NCI-H1930 (cell line): ENCODE measurements around the gene HSBP1L1.
"Not testable (repeated sequence)": the region's sequence is repeated elsewhere in the genome, so short reads cannot be mapped to it uniquely, and the experiment has no call there.

Experiments
- DNase-seq, 2 experiments: peaks; one replicate each; lab custom pipeline; 2025; lab: John Stamatoyannopoulos, UW

The HSBP1L1 gene

GRCh38 chr18:79987566-79987965, 23.1 kb downstream of the HSBP1L1 start:
- DNase-seq = no peak

DNA sequence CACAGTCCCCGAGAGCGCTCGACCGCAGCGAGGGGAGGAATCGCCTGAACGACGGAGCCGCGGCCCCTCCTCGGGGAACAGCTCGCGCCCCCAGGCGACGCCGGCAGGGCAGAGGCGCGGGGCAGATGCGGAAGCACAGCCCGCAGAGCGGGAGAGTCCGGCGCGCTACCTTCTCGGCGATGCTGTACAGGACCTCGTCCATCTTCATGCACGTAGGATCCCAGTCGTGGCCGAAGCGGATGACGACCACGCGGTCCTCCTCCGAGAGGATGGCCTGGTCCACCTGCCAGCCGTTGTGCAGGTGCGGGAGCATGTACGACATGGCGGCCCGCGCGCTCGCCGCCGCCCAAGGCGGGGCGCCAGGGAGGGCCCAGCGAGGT, 23.6 kb downstream of the HSBP1L1 start:
- DNase-seq = peak in 1 of 2 experiments; percentile 61

GRCh38 chr18:79988451-79989194, 24.2 kb downstream of the HSBP1L1 start, which contains the start of gene TXNL4A:
Gene TXNL4A, minus strand, starts transcription at chr18:79988563. Its CDS starts 171 bp downstream, at chr18:79988392.
- DNase-seq = peak; percentile 82 to 88

- no peak for DNase-seq
These were observed 24.7 kb downstream of the HSBP1L1 start for GRCh38 chr18:79989195-79989497.

- DNase-seq = no peak
These were observed 27.1 kb downstream of the HSBP1L1 start for GRCh38 chr18:79991494-79991893.

GRCh38 chr18:79999701-80000100, 35.3 kb downstream of the HSBP1L1 start:
- not testable (repeated sequence) for DNase-seq

GRCh38 chr18:80000877-80001276, 36.4 kb downstream of the HSBP1L1 start:
- no peak for DNase-seq

DNA sequence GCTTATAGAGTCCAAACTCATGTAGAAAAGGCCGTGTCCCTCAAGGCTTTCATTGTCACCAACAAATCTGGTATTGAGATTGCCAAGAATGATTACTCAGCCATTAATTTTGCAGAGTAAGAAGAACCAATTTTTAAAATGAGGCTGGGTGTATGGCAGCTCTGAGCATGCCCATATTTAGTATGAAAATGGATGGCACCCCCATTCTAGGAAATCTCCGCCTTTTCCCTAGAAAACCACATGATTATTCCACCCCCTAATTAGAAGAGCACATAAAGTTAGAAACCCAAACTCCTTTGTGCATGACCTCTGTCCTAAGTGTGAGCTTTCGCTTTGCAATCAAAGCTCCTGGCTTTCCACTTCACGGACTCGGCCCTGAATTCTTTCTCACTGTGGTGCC, 38.0 kb downstream of the HSBP1L1 start:
- no peak for DNase-seq

DNA sequence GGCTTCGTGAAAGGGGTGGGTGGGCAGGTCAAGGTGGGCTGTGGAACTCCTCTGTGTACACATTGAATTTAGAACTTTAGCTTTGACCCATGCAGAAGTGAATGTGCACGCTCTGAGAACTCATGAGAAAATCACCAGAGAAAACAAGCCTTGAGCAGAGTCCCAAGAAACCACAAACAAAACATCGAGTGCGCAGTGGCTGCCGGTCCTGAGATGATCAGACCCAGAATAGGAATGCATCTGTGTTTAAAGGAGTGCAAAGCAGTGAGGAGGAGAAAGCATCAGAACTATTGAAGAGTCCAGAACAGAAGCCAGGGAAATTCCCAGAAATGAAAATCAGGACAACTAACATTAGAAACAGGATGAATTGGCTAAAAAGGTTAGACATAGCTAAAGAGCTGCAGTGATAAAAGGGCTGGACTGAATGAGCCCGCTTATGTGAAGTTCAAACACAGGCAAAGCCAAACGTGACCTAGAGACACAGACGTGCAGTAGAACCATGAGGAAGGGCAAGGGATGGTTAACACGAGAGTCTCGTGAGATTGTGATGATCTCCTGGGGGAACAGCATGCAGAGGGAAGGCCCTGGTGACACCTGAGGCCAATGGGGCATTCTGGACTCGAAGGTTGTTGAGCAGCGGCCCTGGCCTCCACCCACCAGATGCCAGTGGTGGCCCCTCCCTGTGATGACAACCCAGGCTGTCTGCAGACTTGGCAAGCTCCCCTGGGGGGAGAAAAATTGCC, 40.3 kb downstream of the HSBP1L1 start:
- DNase-seq = no peak

- no peak for DNase-seq
These were observed 42.3 kb downstream of the HSBP1L1 start for GRCh38 chr18:80006724-80007123.

GRCh38 chr18:80009661-80010550, 45.5 kb downstream of the HSBP1L1 start:
- no peak for DNase-seq

- no peak for DNase-seq
These were observed 46.1 kb downstream of the HSBP1L1 start for GRCh38 chr18:80010551-80010906.

DNA sequence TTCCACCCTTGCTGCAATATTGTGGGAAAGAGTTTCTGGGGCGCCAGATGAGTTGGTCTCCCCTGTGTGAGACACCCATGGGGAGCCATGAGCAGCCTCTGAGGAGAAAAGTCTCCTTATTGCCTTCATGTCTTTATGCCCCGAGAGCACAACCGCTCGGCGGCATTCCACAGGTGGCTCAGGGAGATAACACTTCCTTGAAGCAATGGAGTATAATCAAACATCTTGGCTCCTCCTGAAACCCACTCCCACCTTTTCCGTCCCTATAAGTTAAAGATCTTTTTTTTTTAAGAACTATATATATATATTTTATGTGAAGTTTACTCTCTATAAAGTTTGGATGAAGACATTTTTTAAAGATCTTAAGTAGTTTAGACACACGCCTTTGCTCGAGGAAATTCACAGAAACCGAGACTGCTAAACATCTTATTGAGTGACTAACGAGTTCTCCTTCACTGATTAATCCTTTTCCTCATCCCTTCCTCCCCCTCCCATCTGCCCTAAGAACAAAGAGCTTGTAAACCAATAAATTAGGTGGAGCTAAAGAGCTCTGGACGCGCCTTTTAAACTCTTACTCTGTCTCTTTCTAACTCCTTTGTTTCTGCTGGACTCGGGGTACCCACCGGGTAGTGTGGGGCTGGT, 47.2 kb downstream of the HSBP1L1 start:
- DNase-seq = not testable (repeated sequence)

- no peak for DNase-seq
These were observed 48.3 kb downstream of the HSBP1L1 start for GRCh38 chr18:80012714-80013113.
